CD4-positive, alpha-beta T cell treated with Interleukin-6 at 100 ng/mL for 8 hours (primary cell): Measurements from ENCODE around the gene FTCDNL1.
A peak's percentile ranks its signal among the peaks of the same experiment; 100 is the strongest.

ENCODE experiments used
- DNase-seq: peaks from one replicate; pipeline ENCODE4 v3.0.0-alpha.2; 2020; ENCODE audit warnings: mixed read lengths, low spot score

The FTCDNL1 gene

DNA sequence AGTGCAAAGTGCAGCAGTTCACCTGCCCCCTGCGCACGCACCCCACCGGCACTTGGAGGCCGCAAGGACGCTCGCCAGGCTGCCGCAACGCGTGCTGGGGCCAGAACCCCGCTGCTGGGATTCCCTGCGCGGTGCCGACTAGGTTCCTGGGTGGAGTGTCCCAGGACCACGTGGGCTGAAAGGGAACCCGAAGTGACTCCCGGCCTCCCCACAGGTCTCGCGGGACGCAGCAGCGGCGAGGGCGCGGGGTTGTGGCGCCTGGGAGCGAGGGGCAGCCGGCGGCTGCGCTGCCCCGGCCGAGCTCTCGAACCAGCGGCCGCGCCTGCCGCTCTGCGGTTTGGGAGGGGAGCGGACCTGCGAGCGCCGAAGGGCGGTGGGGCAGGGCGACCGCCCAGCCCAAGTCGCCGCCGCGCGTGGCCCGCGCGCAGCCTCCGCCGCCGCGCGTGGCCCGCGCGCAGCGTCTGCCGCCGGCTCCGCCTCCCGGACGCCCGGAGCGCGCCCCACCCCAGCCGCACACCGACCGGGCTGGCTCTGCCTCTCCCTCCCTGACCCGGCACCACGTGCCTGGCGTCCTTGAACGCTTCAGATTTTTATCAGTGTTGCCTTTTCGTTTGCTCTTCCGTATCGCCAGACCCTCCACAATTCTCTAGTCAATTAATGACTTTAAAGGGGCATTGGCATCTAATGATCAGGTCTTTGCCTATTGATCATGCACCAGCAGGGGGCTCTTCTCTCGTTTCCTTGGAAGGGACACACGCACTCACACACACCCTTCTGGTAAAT is at the start of gene FTCDNL1:
Gene FTCDNL1 (minus strand): TSS at position 475 of the 783 bp plus-strand sequence. CDS start 2,230 bp downstream, outside the sequence.
- DNase-seq, result peak; percentile 58

DNA sequence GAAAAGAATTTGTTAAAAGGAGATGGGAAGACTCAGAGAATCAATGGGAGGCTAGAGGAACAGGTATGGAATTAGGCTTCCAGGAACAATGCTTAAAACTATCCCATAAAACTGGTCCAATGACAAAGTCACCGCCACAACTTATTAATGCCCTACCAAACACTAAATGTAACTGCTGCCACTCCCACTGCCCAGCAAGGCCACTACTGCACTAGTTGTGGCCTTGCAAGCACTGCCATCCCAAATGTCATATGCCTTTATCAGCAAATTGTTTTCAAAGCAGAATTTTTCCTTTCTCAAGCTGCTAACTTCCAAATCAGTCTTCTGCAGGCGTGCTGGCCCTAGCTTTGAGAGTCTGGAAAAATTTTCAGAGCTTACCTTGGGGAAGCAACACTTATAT is 45.6 kb upstream of the FTCDNL1 start:
- DNase-seq, result no peak

DNA sequence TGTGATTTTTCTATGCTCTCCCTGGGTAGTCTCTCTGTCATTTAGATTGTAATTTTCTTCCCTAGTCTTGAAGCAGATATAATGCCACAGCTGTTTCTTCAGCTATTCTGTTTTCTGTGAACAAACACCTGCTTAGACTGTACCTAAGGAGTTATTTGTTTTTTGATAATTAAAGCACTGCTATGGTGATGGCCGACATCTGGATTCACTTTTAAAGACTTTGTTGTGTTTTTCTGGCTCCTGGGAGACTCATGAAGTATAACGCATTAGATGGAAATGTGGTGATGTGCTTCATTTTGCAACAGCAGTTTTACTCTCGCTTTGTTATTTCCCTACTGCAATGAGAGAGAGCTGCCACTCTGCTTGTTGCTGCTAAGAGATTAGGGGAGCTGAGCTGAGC is 44.4 kb upstream of the FTCDNL1 start:
- no peak for DNase-seq

DNA sequence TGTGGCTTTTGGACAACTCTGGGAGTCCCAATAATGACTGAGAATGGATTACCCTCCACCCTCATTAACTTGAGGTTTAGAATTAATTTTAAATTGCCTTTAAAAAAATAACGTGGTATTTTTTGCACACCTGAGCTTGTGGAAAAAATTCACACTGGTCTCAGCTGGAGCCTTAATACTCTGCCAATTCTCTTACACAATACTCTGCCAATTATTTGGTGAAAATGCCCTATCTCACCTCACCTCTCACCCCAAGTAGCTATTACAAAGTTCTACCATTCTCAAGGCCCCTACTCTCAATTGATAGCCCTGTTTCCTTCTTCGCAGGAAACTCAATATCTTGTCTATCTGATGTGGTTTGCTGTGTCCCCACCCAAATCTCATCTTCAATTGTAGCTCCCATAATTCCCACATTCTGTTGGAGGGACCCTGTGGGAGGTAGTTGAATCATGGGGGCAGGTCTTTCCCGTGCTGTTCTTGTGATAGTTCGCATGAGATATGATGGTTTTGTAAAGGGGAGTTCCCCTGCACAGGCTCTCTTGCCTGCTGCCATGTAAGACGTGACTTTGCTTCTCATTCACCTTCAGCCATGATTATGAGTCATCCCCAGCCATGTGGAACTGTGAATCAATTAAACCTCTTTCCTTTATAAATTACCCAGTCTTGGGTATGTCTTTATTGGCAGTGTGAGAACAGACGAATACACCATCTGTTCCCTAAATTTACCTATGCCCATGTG is 32.7 kb upstream of the FTCDNL1 start:
- DNase-seq, result no peak

DNA sequence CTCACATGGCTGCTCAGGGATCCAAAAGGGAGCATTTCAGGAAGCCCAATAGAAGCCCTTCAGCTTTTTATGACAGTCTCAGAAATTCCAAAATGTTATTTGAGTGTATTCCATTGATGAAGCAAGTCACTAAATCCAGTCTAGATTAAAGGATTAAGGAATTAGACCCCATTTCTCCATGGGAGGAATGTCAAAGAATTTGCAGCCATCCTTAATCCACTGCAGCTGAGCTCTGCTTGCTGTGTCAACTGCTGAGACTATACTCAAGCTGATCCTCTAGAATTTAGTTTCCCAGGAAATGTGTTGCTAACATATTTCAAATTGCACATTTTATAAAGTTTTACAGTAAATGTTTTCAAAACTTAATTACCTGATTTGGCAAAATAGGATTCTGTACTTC is 31.7 kb upstream of the FTCDNL1 start:
- DNase-seq, result no peak

DNA sequence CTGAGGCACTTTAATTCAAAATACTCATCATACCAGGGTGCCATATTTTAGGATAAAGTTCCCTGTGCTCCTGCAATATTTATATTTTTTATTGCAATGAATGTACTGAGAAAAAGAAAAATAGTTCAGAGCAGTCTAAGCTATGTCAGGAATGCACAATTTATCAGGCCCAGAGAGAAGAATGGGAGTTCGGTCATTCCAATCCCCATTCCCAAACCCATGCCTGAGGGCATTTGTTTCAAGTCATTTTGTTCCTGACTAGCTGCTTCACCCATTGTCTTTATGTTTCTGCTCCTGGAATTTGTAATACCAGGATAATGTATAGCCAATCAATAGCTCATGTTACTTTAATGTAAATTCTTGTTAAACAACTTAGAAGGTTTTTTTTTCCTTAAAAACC is 24.4 kb upstream of the FTCDNL1 start:
- no peak for DNase-seq

DNA sequence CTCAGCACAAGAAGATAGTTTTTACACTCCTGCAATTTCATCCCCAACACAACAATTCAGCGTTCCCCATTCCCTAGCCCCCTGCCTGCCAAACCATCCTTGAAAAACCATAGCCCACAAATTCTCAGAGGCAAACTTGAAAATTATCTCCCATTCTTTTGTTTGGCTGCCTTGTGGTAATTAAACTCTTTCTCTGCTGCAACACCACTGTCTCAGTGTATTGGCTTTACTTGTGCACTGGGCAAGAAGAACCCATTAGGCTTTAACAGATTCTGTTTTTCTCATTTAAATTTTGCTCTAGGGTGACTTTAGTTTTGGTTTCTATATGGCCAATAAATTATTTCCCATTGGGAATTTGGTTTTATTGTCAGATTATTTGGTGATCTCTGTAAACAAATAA is 23.2 kb upstream of the FTCDNL1 start:
- no peak for DNase-seq

DNA sequence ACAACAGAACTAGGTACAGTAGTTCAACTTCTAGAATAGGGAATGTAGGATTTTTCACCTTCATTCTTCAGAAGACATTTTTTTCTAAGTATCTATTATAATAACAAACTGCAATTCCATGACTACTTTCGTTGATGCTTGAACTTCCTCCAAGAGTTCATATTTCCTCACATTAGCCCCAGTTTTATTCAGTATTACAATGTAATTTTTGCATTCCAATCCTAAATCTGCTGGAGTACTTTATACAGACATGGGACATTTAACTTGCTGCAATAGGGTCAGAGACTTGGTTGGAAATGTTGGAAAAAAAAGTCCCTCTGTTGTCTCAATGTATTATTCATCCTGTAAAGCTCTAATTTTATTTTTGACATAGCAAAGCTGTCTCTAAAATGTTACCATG is 19.6 kb upstream of the FTCDNL1 start:
- DNase-seq, result no peak

DNA sequence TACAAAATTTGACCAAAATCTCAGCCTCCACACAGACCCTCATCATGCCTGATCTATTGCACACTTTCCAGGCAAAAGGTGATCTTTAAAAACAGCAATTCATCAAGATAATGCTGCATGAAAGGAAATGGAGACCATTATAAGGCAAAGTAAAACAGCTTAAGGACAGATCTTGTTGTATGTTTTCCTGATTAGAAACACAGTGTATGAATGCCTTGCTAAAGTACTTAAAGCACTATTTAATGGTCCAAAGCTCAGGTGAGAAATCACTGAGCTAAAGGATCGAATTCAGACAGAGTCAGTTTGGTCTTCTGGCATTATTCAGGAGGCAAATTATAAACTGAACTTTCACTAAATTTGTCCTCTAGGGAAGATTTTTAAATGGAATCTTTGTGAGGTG is 18.7 kb upstream of the FTCDNL1 start:
- DNase-seq, result no peak

DNA sequence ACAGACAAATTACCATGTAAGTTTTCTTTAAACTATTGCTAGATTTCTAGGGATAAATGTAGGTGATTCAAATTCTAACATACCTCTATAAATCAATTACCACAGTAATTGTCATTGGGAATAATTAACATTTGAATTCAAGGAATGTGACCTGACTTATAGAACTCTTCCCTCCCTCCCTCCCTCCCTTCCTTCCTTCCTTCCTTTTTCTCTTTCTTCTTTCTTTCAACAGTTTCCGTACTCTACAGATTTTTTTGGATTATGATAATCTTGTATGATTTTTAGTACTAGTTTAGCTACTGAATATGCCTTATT is 18.2 kb upstream of the FTCDNL1 start:
- DNase-seq, result no peak

DNA sequence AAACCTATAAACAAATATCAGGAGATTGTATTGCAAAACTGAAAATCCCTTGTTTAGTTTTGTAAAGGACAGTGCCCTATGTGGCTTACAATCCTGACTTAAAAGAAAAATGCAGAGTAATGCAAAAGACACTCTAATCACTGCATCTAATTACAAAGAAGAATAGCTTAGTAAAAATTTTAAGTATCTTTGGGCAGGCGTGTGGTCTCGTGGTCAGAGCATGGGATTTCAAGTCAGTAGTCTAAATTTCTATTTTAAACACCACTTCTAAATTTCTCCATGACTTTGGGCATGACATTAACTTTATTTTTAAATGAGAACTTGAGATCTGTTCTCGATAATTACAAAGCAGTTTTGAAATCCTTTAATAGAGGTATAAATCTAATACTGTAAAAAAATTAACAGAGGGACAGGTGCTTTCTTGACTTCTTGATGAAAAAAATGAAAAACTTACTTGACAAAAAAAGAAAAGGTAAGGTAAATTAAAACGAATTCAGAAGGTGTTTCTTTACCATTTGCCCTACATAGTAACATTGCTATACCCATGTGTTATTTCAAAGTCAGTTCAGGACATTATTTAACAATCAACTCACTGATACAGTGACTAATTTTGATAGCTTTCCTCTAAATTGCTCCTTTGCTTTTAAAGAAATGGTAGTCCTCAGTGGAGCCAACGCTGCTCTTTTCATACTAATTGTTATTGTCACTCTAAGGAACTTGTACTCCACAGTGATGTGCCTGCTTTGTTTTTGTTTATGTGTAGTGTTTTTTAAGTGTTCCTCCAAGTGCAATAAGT is 17.6 kb upstream of the FTCDNL1 start:
- no peak for DNase-seq

DNA sequence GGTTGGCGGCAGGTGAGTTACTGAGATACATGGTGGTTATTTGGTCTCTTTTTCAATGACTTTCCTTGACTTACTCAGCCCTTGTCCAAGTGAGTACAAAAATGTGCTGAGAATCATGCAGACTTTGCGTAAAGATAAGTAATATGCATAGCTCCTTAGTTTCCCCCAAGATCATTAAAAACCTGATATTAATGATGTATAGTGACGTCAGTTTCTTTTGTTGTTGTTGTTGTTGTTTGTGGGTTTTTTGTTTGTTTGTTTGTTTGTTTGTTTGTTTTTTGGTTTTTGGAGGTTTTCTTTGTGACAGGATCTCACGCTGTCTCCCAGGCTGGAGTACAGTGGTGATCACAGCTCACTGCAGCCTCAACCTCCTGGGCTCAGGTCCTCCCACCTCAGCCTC is 14.9 kb upstream of the FTCDNL1 start:
- DNase-seq, result no peak

DNA sequence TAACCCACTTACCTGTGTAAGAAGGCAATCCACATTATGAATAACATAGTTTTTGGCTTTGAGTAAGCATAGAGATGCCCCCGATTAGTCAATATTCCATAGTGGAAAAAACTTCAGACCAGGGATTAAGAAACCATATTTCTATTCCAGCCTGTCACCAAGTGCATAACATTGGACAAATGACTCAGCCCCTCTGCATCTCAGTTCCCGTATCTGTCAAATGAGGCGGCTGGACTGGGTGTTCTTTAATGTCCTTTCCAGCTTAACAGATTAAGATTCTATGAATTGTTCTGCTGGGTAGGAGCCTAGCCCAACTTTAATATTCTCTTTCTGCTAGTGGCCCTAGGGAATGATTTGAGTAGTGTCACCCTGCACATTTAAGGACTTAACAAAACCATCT is 11.8 kb upstream of the FTCDNL1 start:
- no peak for DNase-seq

DNA sequence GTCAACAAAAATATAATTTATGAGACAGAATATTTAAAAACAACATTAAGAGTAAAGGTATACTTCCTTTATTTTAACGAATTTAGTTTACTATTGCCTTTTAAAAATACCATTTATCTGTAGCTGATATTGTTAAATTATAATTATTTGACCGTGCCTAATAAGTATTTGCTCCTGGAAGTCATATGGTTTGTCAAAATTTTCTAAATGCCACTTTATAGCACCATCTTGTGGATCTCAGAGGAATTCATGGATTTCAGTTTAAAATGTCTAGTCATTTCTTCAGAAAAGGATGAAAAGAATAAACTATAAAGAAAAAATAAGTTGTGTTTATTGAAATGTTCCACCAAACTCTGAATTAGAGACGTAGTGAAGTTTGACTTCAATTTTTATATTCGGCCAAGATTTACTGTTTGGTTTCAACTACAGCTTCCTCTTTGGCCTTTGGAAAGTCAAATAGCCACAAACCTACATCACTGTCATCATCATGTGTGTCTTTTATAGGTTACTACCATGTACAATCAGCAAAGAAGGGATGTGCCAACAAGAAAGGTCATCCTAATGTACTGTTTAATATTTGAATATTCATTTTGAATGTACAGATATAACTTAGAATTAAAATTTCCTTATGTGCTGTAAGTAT is 10.3 kb upstream of the FTCDNL1 start:
- DNase-seq, result no peak

DNA sequence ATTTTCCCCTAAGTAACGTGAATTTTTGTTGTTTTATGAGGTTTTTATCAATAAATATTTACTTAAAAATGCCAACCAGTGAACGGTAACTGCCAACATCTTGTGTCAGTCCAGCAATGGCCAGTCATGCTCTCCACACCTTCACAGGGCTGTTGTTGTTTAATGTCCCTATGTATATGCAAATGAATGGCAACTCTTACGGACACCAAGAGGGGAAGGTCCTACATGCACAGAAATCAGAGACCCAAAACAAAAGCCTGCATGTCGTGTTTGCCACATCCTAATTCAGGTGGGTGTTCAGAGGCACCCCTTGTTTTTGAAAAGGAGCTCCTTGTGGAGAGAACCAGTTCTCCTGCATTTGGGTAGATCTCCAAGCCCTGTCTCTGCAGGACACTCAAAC is 4.8 kb upstream of the FTCDNL1 start:
- no peak for DNase-seq

DNA sequence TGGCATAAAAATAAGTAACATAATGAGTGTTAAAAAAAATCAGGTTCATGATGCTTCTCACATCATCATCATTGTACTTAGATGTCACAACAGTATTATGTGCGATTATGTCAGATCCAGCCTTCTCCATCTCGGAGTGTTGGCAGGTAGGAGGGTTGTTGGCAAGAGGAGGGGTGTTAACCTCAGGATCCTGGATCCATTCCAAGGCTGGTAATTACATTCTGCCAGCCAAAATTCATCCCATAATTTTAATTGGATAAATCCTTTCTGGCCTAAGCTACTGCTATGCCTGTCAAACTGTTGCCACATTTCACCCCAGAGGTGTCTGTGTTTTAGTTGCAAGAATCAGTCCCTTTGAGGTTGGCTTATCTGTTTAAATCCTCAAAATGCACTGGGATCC is 891 bp upstream of the FTCDNL1 start:
- no peak for DNase-seq

DNA sequence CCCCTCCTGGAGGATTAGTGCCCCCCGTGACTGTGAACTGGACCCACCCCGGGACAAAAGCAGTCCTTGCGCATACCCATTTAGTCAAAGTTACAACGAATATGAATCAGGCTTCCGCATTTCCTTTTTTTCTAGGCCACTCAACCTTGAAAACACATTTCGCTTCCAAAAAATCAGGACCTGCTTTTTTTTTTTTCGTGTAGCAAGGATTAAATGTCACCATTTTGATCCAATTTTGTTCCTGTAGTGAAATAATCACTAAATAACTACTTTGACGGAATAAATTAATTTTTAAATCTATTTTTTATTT is 464 bp upstream of the FTCDNL1 start:
- no peak for DNase-seq

DNA sequence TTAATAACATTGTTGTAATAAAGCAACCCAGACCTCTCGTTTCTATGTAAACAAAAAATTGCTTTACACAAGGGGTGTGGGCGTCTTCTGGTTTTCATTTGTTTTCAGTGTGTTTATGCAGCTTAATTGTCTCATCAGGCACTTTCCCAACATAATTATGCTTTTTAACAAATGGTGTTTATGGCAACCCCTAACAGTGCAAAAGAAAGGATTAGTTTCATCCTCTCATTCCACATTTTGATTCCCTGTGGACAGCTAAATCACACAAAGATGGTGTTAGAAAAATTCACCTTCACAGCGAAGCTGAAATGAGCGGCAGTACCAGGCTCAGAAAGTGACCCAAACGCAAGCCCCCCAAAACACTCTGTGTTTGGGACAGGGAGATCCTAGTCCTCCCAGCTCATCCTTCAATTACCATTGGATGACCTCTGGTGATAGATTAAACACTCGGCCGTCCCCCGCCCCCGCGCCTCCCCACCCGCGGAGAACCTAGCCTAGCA is 724 bp downstream of the FTCDNL1 start:
- DNase-seq, result no peak

DNA sequence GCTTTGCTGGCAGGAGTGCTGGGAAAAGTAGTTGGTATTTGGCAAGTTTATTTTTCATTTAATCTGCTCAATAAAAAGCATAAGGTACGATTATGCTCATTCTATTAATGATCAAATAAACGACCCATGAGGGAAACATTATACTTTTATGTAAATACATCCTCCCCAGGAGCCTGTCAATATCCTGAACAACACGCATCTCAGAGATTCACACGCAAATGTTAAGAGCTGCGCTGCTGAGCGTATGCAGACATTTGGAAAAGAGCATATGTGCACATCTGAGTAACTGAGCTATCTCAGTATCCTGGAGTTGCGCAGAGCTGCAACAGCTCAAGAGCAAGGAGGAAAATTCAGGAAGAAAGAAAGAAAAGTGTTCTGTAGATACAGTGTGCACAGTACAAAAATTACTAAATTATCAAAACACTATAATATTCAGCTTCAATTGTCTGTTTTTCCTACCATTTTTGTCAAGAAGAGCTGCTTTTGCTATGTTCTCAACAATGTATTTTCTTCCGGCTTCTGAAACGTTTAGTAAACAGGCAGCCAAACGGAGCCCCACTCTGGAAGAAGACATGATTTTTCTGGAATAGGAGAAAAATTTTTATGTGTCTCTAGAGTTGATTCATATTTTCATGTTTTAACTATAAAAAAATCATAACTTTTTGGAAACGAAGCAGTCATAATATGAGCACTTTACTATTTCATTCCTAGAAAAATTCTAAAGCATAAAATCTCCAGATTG is 2.4 kb downstream of the FTCDNL1 start:
- no peak for DNase-seq

DNA sequence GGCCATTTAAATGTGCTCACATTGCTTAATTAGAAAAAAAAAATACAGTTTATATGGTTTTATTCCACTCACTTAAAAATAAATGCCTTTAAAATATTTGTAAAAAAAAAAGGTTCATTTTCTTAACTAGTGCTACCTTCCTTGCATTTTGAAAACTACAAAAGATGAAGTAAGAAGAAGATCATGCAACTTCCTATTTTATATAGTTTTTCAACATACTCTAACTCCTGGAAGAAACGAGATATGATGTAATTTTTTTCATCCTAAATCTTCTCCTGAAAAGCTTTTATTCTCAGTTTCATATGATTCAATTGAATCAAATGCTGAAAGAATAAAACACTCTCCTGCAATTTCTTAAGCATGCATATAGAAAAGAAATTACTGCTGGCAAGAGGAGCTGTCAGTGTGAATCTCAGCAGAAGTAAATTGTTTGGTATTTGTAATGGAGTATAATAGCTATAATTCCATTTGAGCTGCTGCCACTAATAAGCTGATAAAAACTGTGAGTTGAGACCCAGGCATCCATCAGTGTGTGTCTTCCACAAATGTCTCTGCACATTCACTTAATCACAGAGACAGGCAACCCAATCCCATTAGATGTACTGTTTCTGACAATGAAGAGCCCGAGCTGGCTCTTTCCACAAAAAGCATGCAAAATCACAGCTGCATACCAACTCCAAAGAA is 3.7 kb downstream of the FTCDNL1 start:
- DNase-seq, result no peak
